ENCODE data around the gene PLAAT3. TPM values are rescaled to one million over a fixed set of nuclear protein-coding genes. Genes with fewer than 3 reads are reported as not detected.
"Not testable (repeated sequence)": the region's sequence is repeated elsewhere in the genome, so short reads cannot be mapped to it uniquely, and the experiment has no call there.

Gene PLAAT3
- total RNA-seq, 1 experiment from 2014 or later, result 0.69 TPM

GRCh38 chr11:63551091-63551888 lies 62.9 kb downstream of the PLAAT3 start:
- no peak for DNase-seq (ENCODE audit: low spot score)
- Histone ChIP-seq H3K27me3 (replicated peaks; ENCODE audit: insufficient read depth, low read depth, low read length, poor library complexity) (no peaks in the 10 kb centered on the region), H3K4me1 (ENCODE audit: insufficient read depth, low read length, poor library complexity, severe bottlenecking) (no peaks in the 10 kb centered on the region), H3K36me3 (ENCODE audit: insufficient read depth, low read length, poor library complexity, severe bottlenecking) (no peaks in the 10 kb centered on the region), H3K4me3 (ENCODE audit: low read depth, low read length, poor library complexity, severe bottlenecking) (no peak overlapping the region), H3K27ac (ENCODE audit: low read depth, low read length, poor library complexity, severe bottlenecking) (no peak overlapping the region), H3K9me3 (ENCODE audit: low read depth, low read length, poor library complexity, severe bottlenecking) (no peaks in the 10 kb centered on the region)
- TF ChIP-seq CTCF (conservative IDR thresholded peaks at IDR 0.05; ENCODE audit: low read depth, low read length) (no peak), EZH2 (IDR thresholded peaks at IDR 0.05; ENCODE audit: borderline replicate concordance, low read depth, low read length, poor library complexity, severe bottlenecking) (no peak)
- CTCF ChIA-PET, result no interaction called here
- intact Hi-C loops (cut with micrococcal nuclease; ENCODE audit: unreplicated experiment), result no loop called here
- BruUV-seq (replicated peaks), result no TSS peak
- POLR2A ChIA-PET (ENCODE audit: low non-redundant PET), result no interaction called here

DNA sequence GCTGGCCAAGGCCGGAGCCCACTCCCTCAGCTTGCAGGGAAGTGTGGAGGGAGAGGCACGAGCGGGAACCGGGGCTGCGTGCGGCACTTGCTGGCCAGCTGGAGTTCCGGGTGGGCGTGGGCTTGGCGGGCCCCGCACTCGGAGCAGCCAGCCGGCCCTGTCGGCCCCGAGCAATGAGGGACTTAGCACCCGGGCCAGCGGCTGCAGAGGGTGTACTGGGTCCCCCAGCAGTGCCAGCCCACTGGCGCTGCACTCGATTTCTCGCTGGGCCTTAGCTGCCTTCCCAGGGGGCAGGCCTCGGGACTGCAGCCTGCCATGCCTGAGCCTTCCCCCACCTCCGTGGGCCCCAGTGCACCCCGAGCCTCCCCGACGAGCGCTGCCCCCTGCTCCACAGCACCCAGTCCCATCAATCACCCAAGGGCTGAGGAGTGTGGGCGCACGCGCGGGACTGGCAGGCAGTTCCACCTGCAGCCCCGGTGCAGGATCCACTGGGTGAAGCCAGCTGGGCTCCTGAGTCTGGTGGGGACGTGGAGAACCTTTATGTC lies 64.0 kb downstream of the PLAAT3 start:
- H3K27ac ChIP-seq (ENCODE audit: low read depth, low read length, poor library complexity, severe bottlenecking); H3K4me3 ChIP-seq (ENCODE audit: low read depth, low read length, poor library complexity, severe bottlenecking); H3K9me3 ChIP-seq (ENCODE audit: low read depth, low read length, poor library complexity, severe bottlenecking); DNase-seq (ENCODE audit: low spot score); BruUV-seq (replicated peaks); CTCF ChIA-PET; H3K36me3 ChIP-seq (ENCODE audit: insufficient read depth, low read length, poor library complexity, severe bottlenecking); intact Hi-C loops (cut with micrococcal nuclease; ENCODE audit: unreplicated experiment); H3K27me3 ChIP-seq (replicated peaks; ENCODE audit: insufficient read depth, low read depth, low read length, poor library complexity); POLR2A ChIA-PET (ENCODE audit: low non-redundant PET); H3K4me1 ChIP-seq (ENCODE audit: insufficient read depth, low read length, poor library complexity, severe bottlenecking): not testable (repeated sequence)

DNA sequence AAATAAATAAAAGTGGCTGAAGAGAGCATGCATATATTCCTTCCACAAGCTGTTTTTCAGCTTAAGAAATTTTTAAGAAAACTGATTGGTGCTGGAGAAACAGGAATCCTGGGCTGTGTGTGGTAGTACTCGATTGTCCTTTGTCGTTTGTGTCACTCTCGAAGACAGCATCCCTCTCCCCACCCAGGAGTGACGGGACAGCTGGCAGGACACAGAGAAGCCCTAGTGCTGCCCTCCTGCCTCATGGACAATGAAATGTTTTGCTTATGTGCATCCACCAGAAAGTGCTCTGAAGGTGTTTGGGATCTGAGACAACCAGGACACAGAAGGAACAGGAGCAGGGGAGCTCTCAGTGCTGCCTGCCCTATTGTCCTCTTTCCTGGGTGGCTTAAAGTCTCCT lies 64.8 kb downstream of the PLAAT3 start:
- ChIA-PET POLR2A (ENCODE audit: low non-redundant PET) (interaction anchor here (0.6 kb wide), 1 partner anchor 113 kb away, joined by 3 read pairs; no protein-coding TSS in a partner anchor), CTCF (no interaction called here)
- Histone ChIP-seq H3K4me3 (ENCODE audit: low read depth, low read length, poor library complexity, severe bottlenecking) (no peak overlapping the region), H3K27me3 (replicated peaks; ENCODE audit: insufficient read depth, low read depth, low read length, poor library complexity) (no peaks in the 10 kb centered on the region), H3K4me1 (ENCODE audit: insufficient read depth, low read length, poor library complexity, severe bottlenecking) (no peaks in the 10 kb centered on the region), H3K27ac (ENCODE audit: low read depth, low read length, poor library complexity, severe bottlenecking) (no peak overlapping the region), H3K9me3 (ENCODE audit: low read depth, low read length, poor library complexity, severe bottlenecking) (no peaks in the 10 kb centered on the region), H3K36me3 (ENCODE audit: insufficient read depth, low read length, poor library complexity, severe bottlenecking) (no peaks in the 10 kb centered on the region)
- DNase-seq (ENCODE audit: low spot score), result no peak
- intact Hi-C loops (cut with micrococcal nuclease; ENCODE audit: unreplicated experiment), result no loop called here
- BruUV-seq (replicated peaks), result no TSS peak
- TF ChIP-seq CTCF (conservative IDR thresholded peaks at IDR 0.05; ENCODE audit: low read depth, low read length), result no peak
- no peak for TF ChIP-seq EZH2 (IDR thresholded peaks at IDR 0.05; ENCODE audit: borderline replicate concordance, low read depth, low read length, poor library complexity, severe bottlenecking)

DNA sequence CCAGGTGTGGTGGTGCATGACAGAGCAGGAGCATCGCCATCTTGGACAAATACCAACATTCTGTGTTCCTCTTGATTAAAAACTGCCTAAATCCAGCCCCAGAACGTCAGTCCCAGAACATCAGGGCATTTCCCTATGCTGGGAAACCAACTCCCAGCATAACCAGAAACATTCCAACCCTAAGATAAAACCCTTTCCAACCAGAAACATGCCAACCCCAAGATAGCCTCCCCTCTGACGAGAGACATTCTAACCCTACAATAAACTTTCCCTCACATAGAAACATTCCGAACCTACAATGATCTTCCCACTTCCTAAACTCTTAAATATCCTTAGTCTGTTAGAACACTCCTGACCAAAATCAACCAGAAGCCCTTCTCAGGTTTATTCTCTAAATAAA lies 66.1 kb downstream of the PLAAT3 start:
- intact Hi-C loops (cut with micrococcal nuclease; ENCODE audit: unreplicated experiment), result no loop called here
- Histone ChIP-seq H3K9me3 (ENCODE audit: low read depth, low read length, poor library complexity, severe bottlenecking) (no peaks in the 10 kb centered on the region), H3K36me3 (ENCODE audit: insufficient read depth, low read length, poor library complexity, severe bottlenecking) (no peaks in the 10 kb centered on the region), H3K4me1 (ENCODE audit: insufficient read depth, low read length, poor library complexity, severe bottlenecking) (no peaks in the 10 kb centered on the region), H3K27me3 (replicated peaks; ENCODE audit: insufficient read depth, low read depth, low read length, poor library complexity) (no peaks in the 10 kb centered on the region), H3K4me3 (ENCODE audit: low read depth, low read length, poor library complexity, severe bottlenecking) (no peak overlapping the region), H3K27ac (ENCODE audit: low read depth, low read length, poor library complexity, severe bottlenecking) (no peak overlapping the region)
- TF ChIP-seq CTCF (conservative IDR thresholded peaks at IDR 0.05; ENCODE audit: low read depth, low read length), result no peak
- no peak for TF ChIP-seq EZH2 (IDR thresholded peaks at IDR 0.05; ENCODE audit: borderline replicate concordance, low read depth, low read length, poor library complexity, severe bottlenecking)
- POLR2A ChIA-PET (ENCODE audit: low non-redundant PET), result no interaction called here
- CTCF ChIA-PET, result no interaction called here
- no peak for DNase-seq (ENCODE audit: low spot score)
- no TSS peak for BruUV-seq (replicated peaks)

Data from A673 (cell line).